Measurements from ENCODE around the gene TNS3.

Gene TNS3

DNA sequence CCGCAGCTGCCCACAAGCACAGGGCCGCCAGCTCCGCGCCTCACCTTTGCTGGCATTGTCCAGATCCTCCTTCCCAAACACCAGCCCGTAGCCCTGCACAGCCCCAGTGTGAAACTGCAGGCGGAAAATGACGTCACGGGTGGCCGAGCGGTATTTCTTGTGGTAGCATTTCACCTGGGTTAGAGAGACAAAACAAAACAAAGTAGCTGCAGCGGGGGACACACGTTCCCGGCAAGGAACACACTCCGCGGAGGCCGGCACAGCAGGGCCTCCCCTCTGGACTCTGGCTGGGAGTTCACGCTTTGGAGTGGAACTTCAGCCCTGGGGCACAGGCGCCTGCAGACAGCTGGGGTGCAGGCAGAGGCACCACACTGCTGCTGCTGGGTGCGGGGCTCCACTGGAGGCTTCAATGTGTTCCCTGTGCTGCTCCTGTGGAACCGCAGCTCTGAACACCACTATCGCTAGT is 181.1 kb downstream of the TNS3 start:
- no peak for DNase-seq

- DNase-seq: no peak
Observed at GRCh38 chr7:47400001-47400400, 181.9 kb downstream of the TNS3 start.

DNA sequence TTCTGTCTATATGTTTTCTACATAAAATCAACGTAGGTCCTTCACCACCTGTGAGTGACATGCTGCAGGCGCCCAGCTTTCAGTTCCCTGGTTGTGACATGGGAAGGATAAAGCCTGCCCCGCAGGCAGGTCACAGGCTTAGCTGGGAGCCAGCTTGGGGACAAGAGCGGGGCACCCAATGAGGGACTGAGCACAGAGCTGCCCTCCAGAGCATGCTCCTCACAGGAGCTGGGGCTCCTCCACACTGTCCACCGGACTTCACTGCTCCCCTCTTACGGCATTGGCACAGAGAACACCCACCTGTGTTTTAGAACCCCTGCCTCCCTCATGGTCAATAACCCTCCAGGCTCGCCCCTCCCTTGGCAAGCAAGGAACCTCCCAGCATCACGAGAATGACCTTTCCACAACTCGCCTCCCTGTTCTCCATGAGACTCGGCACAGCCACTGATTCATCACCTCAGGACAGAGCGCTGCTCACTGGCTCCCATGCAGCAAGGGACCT is 187.1 kb downstream of the TNS3 start:
- no peak for DNase-seq

- no peak for DNase-seq
Observed at GRCh38 chr7:47394216-47394615, 187.7 kb downstream of the TNS3 start.

DNA sequence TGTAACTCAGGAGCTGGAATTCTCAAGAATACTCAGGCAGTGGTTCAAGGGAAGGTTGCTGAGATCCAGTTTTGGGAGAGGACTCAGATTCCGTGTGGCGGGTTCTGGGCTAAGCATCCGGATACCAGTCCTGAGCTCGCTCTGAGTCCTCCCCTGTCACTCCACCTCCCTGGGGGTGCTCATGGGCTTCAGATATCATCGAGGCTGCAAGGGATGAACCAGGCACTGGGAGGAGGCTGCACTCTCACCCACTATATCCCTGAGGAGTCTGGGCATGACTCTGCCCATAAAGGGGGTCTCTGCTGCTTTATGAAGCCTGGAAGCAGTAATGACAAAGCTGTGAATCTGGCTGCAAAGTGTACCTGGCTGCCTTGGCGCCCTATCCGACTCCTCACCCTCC is 188.5 kb downstream of the TNS3 start:
- DNase-seq: no peak

DNA sequence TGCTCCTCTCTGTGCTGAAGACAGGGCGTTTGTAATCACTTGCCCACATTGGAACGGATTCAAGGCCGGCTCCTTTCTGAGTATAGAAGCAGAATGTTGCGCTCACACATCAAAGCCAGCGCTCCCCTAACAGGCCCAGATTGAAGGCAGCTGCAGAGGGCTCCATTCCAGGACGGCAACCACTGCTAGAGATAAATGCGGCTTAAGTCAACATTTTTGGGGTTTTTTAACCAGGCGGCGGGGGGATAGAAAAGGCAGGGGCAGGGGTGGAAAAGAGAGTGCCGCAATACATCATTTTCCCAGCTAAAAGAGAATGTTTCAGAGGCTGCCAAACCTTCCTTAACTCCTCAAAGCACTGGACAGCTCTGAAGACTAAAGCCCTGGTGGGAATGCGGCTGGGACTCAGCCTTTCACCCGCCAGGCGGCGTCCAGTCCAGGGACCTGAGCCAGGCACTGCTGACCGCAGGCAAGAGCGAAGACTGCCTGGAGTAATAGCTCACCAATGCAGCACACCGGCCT is 189.6 kb downstream of the TNS3 start:
- no peak for DNase-seq

GRCh38 chr7:47391726-47392125 is 190.2 kb downstream of the TNS3 start:
- no peak for DNase-seq

DNA sequence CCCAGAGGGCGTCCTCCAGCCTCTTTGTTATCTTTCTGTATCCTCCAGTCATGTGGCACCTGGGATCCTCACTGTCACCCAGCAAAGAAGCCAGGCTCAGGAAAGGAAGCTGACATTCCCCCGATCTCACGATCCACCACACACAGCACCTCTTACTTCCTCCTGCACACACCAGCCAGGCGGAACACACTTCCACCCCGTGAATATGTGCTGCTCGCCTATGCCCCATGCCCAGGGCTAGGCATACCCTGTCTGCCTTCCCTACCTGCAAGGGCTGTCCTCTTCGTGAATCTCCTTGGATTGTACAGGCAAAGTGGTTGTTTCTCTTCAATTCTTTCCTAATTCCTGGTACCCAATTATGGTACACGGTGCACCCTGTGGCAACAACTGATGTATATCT is 191.0 kb downstream of the TNS3 start:
- DNase-seq: no peak

DNA sequence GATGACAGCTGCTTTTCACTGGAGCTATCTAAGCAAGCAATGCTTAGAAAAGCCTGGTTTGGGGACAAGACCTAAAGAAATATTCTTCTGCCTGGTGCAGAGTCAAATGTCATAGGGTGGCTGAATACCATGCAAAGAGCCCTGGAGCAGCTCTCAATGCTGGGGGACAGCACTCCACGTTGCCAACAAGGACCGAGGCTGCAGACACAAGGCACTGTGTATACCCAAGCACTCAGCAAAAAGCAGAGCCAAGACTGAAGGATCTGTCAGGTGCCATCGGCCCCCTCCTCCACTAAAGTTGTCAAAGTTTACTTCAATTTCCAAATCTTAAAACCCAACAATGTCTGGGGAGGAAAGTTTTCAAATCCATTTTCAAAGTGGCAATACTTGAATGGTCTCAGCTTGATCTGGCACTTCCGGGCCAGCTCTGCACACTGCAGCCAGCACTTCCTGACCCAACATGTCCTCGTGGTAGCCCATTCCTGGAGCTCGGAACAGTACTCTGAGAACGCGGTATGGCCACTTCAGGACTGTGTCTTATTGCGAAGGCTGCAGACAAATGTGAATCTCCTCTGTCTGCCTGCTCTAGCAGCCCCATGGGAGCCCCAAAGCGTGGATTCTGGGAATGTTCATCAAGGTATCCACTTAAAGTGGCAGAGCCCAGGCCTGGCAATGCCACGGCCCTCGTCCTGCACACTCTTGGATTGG is 191.8 kb downstream of the TNS3 start:
- no peak for DNase-seq

GRCh38 chr7:47389171-47389922 is 192.6 kb downstream of the TNS3 start:
- no peak for DNase-seq

DNA sequence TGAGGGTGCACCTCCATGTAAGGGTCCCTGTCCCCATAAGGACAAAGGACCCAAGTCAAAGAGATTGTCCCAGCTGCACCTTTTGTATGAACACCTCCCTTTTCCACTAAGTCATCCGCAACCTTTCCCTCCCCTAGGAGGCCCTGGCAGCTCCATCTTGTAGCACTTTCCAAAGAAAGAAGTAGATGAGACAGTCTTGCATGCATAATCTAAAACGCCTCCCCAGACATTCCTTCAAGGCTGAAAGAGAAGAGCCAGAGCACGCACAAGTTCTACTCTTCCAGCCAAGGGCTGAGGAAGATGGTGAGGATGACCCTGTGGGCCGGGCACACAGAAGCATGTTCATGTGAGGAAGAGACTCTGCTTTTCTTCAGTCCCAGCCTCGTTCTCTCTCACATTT is 194.4 kb downstream of the TNS3 start:
- DNase-seq: no peak

GRCh38 chr7:47386273-47386835 is 195.6 kb downstream of the TNS3 start:
- no peak for DNase-seq

- DNase-seq: no peak
Observed at GRCh38 chr7:47385536-47386125, 196.3 kb downstream of the TNS3 start.

DNA sequence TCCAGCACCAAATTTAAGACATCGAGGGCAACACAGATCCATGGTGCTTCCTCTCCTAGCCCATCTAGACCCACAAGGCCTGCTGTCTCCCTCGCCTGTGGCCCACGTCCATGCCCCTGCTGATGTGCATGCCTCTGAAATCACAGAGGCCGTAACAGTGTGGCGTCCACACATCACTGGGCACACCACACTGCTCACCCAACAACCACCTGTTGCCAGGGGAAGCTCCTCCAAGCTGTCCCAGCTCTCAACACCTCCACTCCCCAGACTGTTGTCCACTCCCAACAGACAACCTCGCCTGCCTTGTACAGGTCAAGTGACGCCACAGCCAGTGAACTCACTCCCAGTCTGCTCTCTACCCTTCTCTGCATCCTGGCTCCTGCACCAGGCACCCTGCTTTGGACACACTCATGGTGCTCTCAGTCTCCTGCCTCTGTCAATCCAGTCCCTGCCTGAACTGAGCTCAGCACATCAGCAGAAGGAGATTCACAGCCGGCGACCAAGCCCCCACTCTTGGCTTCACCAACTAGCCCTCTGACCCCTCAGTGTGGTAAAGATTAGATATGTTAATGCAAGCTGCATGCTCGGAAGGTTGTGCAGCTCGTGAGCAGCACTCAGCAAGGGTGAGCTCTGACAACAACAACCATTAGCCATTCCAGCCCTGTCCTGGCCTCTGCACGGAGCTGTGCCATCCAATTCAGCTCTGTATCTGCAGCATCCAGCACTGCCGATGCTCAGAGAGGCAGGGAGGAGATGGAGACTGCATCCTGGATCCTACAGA is 197.0 kb downstream of the TNS3 start:
- no peak for DNase-seq

- DNase-seq: no peak
Observed at GRCh38 chr7:47383696-47384445, 198.0 kb downstream of the TNS3 start.

DNA sequence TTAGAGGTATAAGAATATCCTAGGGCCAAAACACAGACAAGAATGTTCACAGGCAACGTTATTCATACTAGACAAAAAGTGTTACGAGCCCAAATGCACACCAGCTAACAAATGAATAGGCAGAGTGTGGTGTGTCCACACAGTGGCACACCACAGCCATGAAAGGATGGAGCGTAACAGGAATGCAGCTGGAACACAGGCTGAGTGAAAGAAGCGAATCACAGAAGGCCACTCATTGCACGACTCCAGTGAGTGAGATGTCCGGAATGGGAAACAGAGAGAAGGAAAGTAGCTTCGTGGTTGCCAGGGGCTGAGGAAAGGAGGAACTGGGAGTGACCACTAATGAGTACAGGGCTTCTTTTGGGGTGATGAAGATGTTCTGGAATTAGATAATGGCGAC is 198.8 kb downstream of the TNS3 start:
- DNase-seq: no peak

GRCh38 chr7:47382200-47382599 is 199.7 kb downstream of the TNS3 start:
- no peak for DNase-seq

DNA sequence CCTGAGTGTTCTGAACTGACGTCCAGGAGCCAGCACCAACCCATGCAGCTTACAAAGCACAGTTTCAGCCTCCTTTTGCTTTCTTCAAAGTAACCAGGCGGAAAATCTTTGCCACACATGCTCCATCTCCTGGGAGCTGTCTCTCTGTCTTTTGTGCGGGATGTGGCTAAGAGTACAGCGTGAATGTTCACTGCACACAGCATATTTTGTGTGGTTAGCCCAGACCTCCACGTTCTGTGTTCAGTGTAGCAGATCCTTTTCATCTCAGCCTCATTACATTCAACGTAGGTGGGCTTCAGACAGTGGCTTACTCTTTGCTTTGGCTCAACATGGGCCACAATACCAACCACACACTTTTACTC is 200.8 kb downstream of the TNS3 start:
- no peak for DNase-seq

DNA sequence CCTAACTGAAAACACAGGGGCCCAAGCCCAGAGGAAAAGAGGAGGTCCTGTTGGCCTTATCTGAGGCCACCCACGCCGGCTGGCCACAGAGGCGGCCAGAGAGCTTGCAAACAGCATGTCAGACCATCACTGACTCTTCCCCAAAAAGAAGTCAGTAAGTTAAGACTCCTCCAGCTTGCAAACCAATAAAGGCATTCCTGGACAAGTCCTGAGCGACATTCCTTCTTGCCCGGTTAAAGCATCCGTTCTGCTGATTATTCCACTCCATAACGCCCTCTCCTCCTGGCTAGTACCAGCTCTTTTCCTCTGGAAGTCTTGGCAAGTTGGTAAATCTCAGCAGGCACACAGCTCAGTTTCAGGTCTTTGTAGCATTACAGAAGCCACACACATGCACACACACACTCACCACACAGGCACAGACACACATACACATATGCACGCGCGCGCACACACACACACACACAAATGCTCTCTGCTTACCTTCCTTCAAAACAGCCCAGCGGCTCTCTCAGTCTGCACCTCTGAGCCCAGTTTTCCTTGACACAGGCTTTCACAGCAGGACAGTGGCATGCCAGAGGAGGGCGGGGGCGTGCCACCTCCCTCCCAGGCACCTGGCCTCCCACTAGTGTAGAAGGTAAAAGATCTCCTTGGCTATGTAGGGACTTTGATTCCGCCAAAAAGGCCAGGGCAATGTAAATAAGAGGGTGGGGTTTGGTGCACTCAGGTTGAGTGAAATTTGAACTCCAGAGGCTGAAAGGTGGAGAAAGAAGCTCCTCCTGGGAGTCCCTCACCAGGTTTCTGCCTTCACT is 201.4 kb downstream of the TNS3 start:
- no peak for DNase-seq

DNA sequence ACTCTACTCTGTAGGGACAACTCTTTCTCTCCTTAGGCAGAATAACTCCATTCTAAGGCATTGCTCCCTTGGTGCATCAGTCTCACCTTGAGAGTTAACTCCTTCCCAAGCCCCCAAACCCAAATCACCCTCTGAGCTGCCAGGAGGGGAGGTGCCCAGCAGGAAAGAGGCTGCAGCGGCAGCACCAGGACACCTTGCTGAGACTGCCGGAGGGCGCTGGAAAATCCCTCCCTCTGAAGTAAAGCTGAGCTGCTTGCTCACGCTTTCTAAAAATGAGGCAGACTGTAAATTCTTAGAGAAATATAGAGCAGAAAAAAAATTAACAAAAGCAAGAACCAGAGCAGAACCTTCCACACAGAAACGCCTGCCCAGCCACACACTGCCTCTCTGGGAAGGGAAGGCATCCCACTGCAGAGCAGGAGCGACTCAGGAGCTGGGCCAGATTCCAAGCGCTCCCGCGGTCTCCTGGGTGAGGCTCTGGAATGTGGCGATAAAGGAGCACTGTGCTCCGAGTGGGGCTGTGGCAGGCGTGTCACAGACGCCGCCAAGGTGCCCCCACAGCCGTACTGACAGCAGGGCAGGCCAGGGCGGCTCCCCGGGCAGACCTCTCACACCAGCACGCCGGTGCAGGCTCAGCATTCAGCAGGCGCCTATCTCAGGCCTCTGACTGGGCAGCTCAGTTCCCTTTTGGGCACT is 202.1 kb downstream of the TNS3 start:
- DNase-seq: no peak

Data from activated CD8-positive, alpha-beta memory T cell treated with anti-CD3 and anti-CD28 coated beads, Interleukin-2, amount 50 U/mL, for 4 hours (primary cell).